GM18519 (cell line): ENCODE data around the gene RBAK.
"Not testable (repeated sequence)": the region's sequence is repeated elsewhere in the genome, so short reads cannot be mapped to it uniquely, and the experiment has no call there.

Source experiments
- ATAC-seq: cut with Tn5 transposase; IDR thresholded peaks from one replicate; pipeline ENCODE4 v1.9.1; 2021; ENCODE audit warnings: mild to moderate bottlenecking, moderate library complexity; ENCODE audit not compliant: unreplicated experiment, low FRiP score

Gene RBAK

DNA sequence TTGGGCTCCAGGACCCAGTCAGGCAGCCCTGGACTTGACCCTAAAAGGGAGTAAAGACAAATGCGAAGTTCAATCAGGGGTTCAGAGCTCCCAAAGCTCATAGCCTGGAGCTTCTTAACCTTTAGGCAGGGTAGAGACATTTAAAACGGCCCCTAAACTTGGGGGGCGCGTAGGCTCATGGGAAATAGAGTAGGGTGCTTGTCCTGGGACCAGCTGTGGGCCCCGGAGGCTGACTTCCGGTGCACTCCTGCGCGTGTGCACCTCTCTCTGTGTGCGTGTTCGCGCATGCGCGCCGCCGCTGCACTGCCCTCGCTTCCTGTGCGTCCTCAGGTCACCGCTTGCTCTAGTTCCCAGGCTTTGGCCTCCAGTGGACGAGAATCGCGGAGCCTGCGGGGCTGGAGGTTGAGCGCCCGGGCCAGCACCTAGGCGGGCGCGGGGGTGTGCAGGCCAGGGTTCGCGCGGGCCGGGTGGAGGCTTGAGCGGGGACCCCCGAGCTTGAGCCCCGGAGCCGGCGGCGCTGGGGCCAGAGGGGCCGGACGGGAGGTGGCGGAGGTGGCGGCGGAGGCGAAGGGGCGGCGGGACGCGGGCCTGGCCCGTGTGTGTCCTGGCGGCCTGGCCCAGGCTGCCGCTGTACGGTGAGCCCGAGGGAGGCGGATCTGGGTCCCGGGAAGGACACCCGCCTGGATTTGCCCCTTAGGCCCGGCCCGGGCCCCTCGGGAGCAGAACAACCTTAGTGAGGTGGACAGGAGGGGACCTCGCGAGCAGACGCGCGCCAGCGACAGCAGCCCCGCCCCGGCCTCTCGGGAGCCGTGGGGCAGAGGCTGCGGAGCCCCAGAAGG lies at the start of gene RBAK:
RBAK (plus strand) TSS at position 303 of the 839 bp plus-strand sequence. CDS start 2,217 bp downstream, outside the sequence.
- peak; percentile 99 for ATAC-seq

DNA sequence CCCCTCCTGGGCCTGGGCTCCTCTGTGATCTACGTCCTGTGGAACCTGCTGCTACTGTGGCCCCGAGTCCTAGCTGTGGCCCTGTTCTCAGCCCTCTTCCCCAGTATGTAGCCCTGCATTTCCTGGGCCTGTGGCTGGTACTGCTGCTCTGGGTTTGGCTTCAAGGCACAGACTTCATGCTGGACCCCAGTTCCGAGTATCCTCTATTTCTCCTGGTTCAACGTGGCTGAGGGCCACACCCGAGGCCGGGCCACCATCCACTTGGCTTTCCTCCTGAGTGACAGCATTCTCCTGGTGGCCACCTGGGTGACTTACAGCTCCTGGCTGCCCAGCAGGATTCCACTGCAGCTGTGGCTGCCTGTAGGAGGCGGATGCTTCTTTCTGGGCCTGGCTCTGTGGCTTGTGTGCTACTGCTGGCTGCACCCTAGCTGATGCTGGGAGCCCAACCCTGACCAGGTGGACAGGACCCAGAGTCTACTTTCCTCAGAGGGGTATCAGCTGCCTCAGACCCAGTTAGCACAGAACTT lies 48.9 kb upstream of the RBAK start:
- no peak for ATAC-seq

GRCh38 chr7:4998244-4998643 lies 47.4 kb upstream of the RBAK start:
- no peak for ATAC-seq

GRCh38 chr7:4998910-4999309 lies 46.8 kb upstream of the RBAK start:
- no peak for ATAC-seq

DNA sequence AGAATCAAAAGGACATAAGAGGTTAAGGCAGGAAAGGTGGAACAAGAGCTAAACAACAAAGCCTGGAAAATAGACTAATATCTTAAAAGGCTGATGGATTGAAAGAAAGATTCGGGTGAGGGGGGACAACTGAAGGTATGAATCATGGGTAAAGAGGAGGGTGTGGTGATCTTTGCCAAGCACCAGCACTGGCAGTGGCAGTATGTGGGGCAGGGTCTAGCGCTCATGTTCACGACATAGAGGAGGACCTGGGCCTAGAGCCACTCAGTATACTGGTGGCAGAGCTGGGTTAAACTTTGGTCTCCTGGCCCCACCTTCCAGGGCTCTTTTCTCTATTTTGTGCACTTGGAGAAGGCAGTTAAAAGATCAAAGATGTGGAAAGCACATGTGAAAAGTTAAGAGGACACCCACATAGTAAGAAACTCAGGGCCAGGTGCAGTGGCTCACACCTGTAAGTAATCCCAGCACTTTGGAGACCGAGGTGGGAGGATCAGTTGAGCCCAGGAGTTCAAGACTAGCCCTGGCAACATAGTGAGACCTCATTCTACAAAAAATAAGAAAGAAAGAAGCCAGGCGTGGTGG lies 46.2 kb upstream of the RBAK start:
- ATAC-seq: no peak

DNA sequence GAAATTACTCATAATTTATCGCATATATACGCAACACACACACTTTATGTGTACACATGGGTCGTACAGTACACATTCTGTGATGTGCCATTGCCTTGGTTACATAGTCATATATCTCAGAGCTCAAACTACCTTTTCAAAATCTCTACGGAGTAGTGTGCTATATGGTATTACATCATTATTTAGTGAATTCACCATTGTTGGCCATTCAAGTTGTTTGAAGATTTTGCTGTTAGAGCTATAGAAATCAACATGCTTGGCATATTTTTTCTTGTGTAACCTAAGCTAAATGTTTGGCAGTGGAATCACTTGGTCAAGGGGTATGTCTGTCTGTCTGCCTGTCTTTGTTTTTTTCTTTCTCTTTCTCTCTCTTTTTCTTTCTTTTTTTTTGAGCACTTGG lies 44.7 kb upstream of the RBAK start:
- ATAC-seq: no peak

- no peak for ATAC-seq
Observed at GRCh38 chr7:5001911-5002310, 43.7 kb upstream of the RBAK start.

DNA sequence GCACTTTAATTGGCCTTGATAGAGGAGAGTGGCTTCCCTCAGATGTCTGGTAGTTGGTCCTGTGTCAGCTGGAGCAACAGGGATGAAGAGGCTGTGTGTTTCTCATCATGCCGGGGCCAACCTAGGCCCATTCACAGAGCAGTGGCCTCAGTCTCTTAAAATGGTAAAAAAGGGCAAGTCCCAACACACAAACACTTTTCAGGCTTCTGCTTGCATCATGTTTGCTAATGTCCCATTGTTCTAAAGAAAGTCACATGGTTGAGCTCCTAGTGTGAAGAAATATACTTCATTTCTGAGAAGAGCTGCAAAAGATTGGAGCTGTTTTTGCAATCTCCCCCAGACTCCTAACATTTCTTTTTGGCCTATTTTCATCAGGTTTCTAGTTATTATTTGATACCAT lies 40.6 kb upstream of the RBAK start:
- no peak for ATAC-seq

GRCh38 chr7:5012985-5013384 lies 32.7 kb upstream of the RBAK start:
- ATAC-seq: no peak

DNA sequence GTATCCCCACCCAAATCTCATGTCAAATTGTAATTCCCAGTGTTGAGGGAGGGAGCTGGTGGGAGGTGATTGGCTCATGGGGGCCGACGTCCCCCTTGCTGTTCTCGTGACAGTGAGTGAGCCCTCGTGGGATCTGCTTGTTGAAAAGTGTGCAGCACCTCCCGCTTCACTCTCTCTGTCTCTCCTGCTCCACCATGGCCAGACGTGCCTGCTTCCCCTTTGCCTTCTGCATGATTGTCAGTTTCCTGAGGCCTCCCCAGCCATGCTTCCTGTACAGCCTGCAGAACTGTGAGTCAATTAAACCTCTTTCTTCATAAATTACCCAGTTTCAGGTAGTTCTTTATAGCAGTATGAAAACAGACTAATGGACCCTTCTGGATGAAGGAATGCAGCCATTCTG lies 29.7 kb upstream of the RBAK start:
- not testable (repeated sequence) for ATAC-seq

- not testable (repeated sequence) for ATAC-seq
Observed at GRCh38 chr7:5017626-5018025, 28.0 kb upstream of the RBAK start.

- ATAC-seq: no peak
Observed at GRCh38 chr7:5020098-5020497, 25.6 kb upstream of the RBAK start.

DNA sequence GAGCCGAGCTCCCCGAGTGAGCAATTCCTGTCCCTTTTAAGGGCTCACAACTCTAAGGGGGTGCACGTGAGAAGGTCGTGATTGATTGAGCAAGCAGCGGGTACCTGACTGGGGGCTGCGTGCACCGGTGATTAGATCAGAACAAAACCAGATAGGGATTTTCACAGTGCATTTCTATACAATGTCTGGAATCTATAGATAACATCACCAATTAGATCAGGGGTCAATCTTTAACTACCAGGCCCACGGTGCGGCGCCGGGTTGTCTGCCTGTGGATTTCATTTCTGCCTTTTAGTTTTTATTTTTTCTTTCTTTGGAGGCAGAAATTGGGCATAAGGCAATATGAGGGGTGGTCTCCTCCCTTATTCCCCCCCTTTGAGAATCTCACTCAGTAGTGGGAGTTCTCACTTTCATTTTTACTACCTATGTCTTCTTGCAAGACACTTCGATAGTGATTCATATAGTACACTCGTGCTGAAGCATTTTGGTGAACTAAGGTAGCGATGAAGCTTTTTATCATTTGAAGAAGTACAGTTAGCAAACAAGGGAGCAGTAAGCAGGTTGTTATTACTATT lies 24.6 kb upstream of the RBAK start:
- not testable (repeated sequence) for ATAC-seq

GRCh38 chr7:5023626-5024025 lies 22.0 kb upstream of the RBAK start:
- not testable (repeated sequence) for ATAC-seq

DNA sequence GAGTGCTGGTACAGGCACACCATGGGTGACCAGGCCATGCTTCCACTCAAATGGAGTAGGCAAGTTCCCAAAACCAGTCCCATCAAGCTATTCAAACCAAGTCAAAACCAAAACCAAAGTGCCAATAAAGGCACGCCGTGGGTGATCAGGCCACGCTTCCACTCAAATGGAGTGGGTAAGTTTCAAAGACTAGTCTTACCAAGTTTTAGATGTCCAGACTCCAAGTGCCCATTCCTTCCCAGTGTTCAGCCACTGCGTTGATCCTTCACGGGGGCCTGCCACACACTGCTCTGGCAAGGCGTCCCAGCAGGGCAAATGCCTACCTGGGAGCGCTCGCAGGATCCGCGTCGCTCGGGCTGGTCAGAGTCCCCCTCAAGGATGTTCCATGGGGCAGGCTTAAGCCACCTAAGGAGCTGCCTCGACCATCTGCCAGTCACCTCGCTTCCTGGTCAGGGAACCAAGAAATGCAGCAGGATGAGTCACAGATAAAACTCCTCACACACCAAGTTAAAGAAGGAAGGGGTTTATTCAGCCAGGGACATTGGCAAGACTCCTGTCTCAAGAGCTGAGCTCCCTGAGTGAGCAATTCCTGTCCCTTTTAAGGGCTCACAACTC lies 17.8 kb upstream of the RBAK start:
- ATAC-seq: not testable (repeated sequence)

GRCh38 chr7:5033186-5033585 lies 12.5 kb upstream of the RBAK start:
- not testable (repeated sequence) for ATAC-seq

GRCh38 chr7:5035276-5035675 lies 10.4 kb upstream of the RBAK start:
- no peak for ATAC-seq

- no peak for ATAC-seq
Observed at GRCh38 chr7:5036446-5036845, 9.2 kb upstream of the RBAK start.

- ATAC-seq: no peak
Observed at GRCh38 chr7:5041047-5041446, 4.6 kb upstream of the RBAK start.

- no peak for ATAC-seq
Observed at GRCh38 chr7:5043661-5044060, 2.0 kb upstream of the RBAK start.

DNA sequence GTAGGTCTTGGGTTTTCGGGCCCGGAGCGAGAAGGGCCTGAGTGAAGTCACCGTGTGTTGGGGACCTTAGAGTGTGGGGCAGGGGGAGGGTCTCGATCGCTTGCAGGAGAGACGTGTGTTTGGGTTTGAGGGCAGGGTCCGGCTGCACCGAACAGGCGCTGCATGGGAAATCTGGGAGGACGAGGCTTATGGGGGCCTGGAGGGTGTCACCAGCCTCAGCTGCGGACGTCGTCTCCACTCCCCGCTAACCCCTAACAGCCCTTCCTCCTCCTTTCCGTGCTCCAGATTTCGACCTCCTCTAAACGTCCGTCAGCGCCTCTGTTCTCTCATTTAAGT lies 705 bp downstream of the RBAK start:
- ATAC-seq: not testable (repeated sequence)
